Lung (tissue), 12 donors: ENCODE measurements around the gene CST9. TPM values are rescaled to one million over a fixed set of nuclear protein-coding genes. Genes with fewer than 3 reads are reported as not detected.

ENCODE experiments used
- ATAC-seq: fragments of 200-7000 bp; cut with Tn5 transposase; one replicate; pipeline ENCODE4 v1.9.1; 2020; ENCODE audit warnings: moderate number of reproducible peaks; ENCODE audit not compliant: insufficient read depth, low FRiP score
- DNase-seq, 3 donors: peaks; one replicate each; pipeline ENCODE4 v3.0.0-alpha.2; 2013 to 2017
- H3K27ac ChIP-seq, 2 donors: one replicate each; pipeline ENCODE4 v1.5.1; 2013; ENCODE audit warnings: mild to moderate bottlenecking in 2 of 2, moderate library complexity in 2 of 2, control low read depth in 1 of 2, inconsistent platforms in 1 of 2, low read depth in 1 of 2, low read length in 1 of 2
- H3K27me3 ChIP-seq, 3 donors: one replicate each; pipeline ENCODE4 v1.5.1; 2013; ENCODE audit warnings: low read length in 2 of 3; ENCODE audit not compliant: control insufficient read depth in 3 of 3, insufficient read depth in 3 of 3
- H3K36me3 ChIP-seq, 4 donors: one replicate each; pipeline ENCODE4 v1.5.1; 2013; ENCODE audit warnings: low read length in 4 of 4, mild to moderate bottlenecking in 1 of 4, moderate library complexity in 1 of 4; ENCODE audit not compliant: control insufficient read depth in 4 of 4, insufficient read depth in 4 of 4
- H3K4me1 ChIP-seq, 5 donors: one replicate each; pipeline ENCODE4 v1.5.1; 2013; ENCODE audit warnings: low read length in 5 of 5, mild to moderate bottlenecking in 2 of 5, moderate library complexity in 1 of 5; ENCODE audit not compliant: control insufficient read depth in 5 of 5, insufficient read depth in 5 of 5
- H3K4me3 ChIP-seq: one replicate; pipeline ENCODE4 v1.5.1; 2013; ENCODE audit warnings: mild to moderate bottlenecking, control low read depth, moderate library complexity
- H3K9ac ChIP-seq, 2 donors: one replicate each; pipeline ENCODE4 v1.5.1; 2013; ENCODE audit warnings: low read length in 2 of 2, control low read depth in 1 of 2; ENCODE audit not compliant: insufficient read depth in 1 of 2
- H3K9me3 ChIP-seq, 4 donors: one replicate each; pipeline ENCODE4 v1.5.1; 2013; ENCODE audit warnings: low read length in 3 of 4, mild to moderate bottlenecking in 1 of 4, moderate library complexity in 1 of 4; ENCODE audit not compliant: control insufficient read depth in 4 of 4, insufficient read depth in 3 of 4
- CTCF ChIP-seq: IDR thresholded peaks from 2 replicates; pipeline ENCODE4 v1.5.1; 2012; ENCODE audit warnings: mild to moderate bottlenecking; ENCODE audit errors: control extremely low read depth, extremely low read depth
- WGBS, 2 donors: extraction: QIAGEN DNeasy Blood & Tissue Kit; methylation state at CpG; one replicate each; pipeline ENCODE4 v1.1.7; 2013; 5-methylcytosine and 5-hydroxymethylcytosine counted together
- polyA plus RNA-seq, 2 donors: library from polyadenylated mRNA; stranded (reverse); fragments of 200-250 nt; gene quantifications; one replicate each; pipeline ENCODE4 v1.2.1, GENCODE V29; 2013
- total RNA-seq, 2 donors: library from RNA; depleted of rRNA in 1 of 2; stranded (reverse); fragments of >200 nt in 1 of 2; gene quantifications; one replicate each; pipeline ENCODE4 v1.2.1, GENCODE V29; 2014 to 2021
- donor health status: control.
- donor health status: control.
- donor health status: Bipolar disorder and iron deficiency.
- donor health status: healthy.
- donor health status: DM: yes; HTN: yes; CAD: no.

The CST9 gene
- total and polyA plus RNA-seq, 4 donors: not detected

- Histone ChIP-seq H3K4me1 (no peaks in the 10 kb centered on the region), H3K9ac (no peak overlapping the region), H3K9me3 (peaks cover 0 to 11% (median 3%) of the 10 kb centered on the region in 4 donors), H3K4me3 (no peak overlapping the region), H3K36me3 (no peaks in the 10 kb centered on the region), H3K27ac (no peak overlapping the region), H3K27me3 (no peaks in the 10 kb centered on the region)
- no peak for DNase-seq
- WGBS, 2 donors: 80 to 88% methylated on average over 7 of the region's 7 CpGs
- TF ChIP-seq CTCF: no peak
- ATAC-seq: no peak
Measured at GRCh38 chr20:23566199-23566932, 39.4 kb downstream of the CST9 start.

GRCh38 chr20:23565503-23566045 is 40.1 kb downstream of the CST9 start:
- 90 to 100% methylated on average over 2 of the region's 2 CpGs for WGBS, 2 donors
- TF ChIP-seq CTCF: no peak
- Histone ChIP-seq H3K4me1 (no peaks in the 10 kb centered on the region), H3K4me3 (no peak overlapping the region), H3K36me3 (no peaks in the 10 kb centered on the region), H3K9me3 (peaks cover 0 to 14% (median 5%) of the 10 kb centered on the region in 4 donors), H3K27me3 (no peaks in the 10 kb centered on the region), H3K27ac (no peak overlapping the region), H3K9ac (no peak overlapping the region)
- no peak for ATAC-seq
- no peak for DNase-seq

GRCh38 chr20:23564927-23565326 is 40.8 kb downstream of the CST9 start:
- Histone ChIP-seq H3K36me3 (no peaks in the 10 kb centered on the region), H3K4me3 (no peak overlapping the region), H3K9me3 (peaks cover 0 to 16% (median 5%) of the 10 kb centered on the region in 4 donors), H3K27me3 (no peaks in the 10 kb centered on the region), H3K27ac (no peak overlapping the region), H3K9ac (no peak overlapping the region), H3K4me1 (no peaks in the 10 kb centered on the region)
- TF ChIP-seq CTCF: no peak
- ATAC-seq (no peak), DNase-seq (no peak)
- 70 to 78% methylated on average over 3 of the region's 3 CpGs for WGBS, 2 donors
